Fibroblast of upper back skin (primary cell): ENCODE results near the gene STRA6.

ENCODE experiments used
- DNase-seq: peaks from one replicate; pipeline ENCODE4 v3.0.0-alpha.2; 2013

Gene STRA6

GRCh38 chr15:74207652-74208440 lies 5.3 kb upstream of the STRA6 start:
- DNase-seq = no peak

- DNase-seq = peak; percentile 69
Observed at GRCh38 chr15:74206801-74207281, 4.3 kb upstream of the STRA6 start.

- DNase-seq = no peak
Observed at GRCh38 chr15:74205582-74205947, 3.0 kb upstream of the STRA6 start.

- DNase-seq = peak; percentile 79
Observed at GRCh38 chr15:74203914-74204431, 1.4 kb upstream of the STRA6 start.

GRCh38 chr15:74201710-74202420 lies 722 bp downstream of the STRA6 start:
- DNase-seq = peak; percentile 55

GRCh38 chr15:74200871-74201419 lies 1.6 kb downstream of the STRA6 start:
- DNase-seq = peak; percentile 65

- peak; percentile 74 for DNase-seq
Observed at GRCh38 chr15:74200412-74200815, 2.2 kb downstream of the STRA6 start.

GRCh38 chr15:74199297-74199652 lies 3.3 kb downstream of the STRA6 start:
- no peak for DNase-seq

- no peak for DNase-seq
Observed at GRCh38 chr15:74197176-74197965, 5.2 kb downstream of the STRA6 start.

- peak; percentile 98 for DNase-seq
Observed at GRCh38 chr15:74196175-74196574, 6.4 kb downstream of the STRA6 start.

- DNase-seq = no peak
Observed at GRCh38 chr15:74194572-74195559, 7.7 kb downstream of the STRA6 start.

GRCh38 chr15:74193905-74194304 lies 8.7 kb downstream of the STRA6 start:
- DNase-seq = no peak

- DNase-seq = peak; percentile 92
Observed at GRCh38 chr15:74193299-74193718, 9.3 kb downstream of the STRA6 start.

GRCh38 chr15:74192751-74193150 lies 9.8 kb downstream of the STRA6 start:
- no peak for DNase-seq

- DNase-seq = no peak
Observed at GRCh38 chr15:74191798-74192197, 10.8 kb downstream of the STRA6 start.

- no peak for DNase-seq
Observed at GRCh38 chr15:74188216-74188615, 14.4 kb downstream of the STRA6 start.

GRCh38 chr15:74185710-74186348 lies 16.8 kb downstream of the STRA6 start:
- DNase-seq = no peak

GRCh38 chr15:74184582-74185091 lies 17.9 kb downstream of the STRA6 start:
- no peak for DNase-seq

- no peak for DNase-seq
Observed at GRCh38 chr15:74182131-74182530, 20.5 kb downstream of the STRA6 start.

- no peak for DNase-seq
Observed at GRCh38 chr15:74180881-74181602, 21.5 kb downstream of the STRA6 start.
